HFFc6 (cell line): ENCODE data around the gene MAFF. TPM values are rescaled to one million over a fixed set of nuclear protein-coding genes. Genes with fewer than 3 reads are reported as not detected.

Experiments used
- DNase-seq: peaks from one replicate; pipeline ENCODE4 v3.0.0-alpha.2; 2018
- H3K27ac Mint-ChIP-seq: 2 replicates; pipeline ENCODE4 v1.8.0; 2020; ENCODE audit warnings: mild to moderate bottlenecking, mixed read lengths
- H3K27me3 Mint-ChIP-seq: 2 replicates; pipeline ENCODE4 v1.8.0; 2021; ENCODE audit warnings: mild to moderate bottlenecking, moderate library complexity, mixed read lengths; ENCODE audit not compliant: insufficient read depth
- H3K36me3 Mint-ChIP-seq: 2 replicates; pipeline ENCODE4 v1.8.0; 2021; ENCODE audit warnings: low read depth, mixed read lengths
- H3K4me1 Mint-ChIP-seq: 2 replicates; pipeline ENCODE4 v1.8.0; 2020; ENCODE audit warnings: low read depth, mixed read lengths
- H3K4me3 Mint-ChIP-seq: 2 replicates; pipeline ENCODE4 v1.8.0; 2020; ENCODE audit warnings: mild to moderate bottlenecking, moderate library complexity, mixed read lengths
- H3K9me3 Mint-ChIP-seq: 2 replicates; pipeline ENCODE4 v1.8.0; 2020; ENCODE audit warnings: mild to moderate bottlenecking, mixed read lengths
- total RNA-seq, 6 experiments: library from RNA; stranded (reverse); fragmentation: NEBNext Ultra II Directional; extraction: Animal tissue kit (Norgen Biotek cat#: 25700); gene quantifications; 2 replicates in 1 of 6; 3 replicates in 5 of 6; pipeline ENCODE4 v1.2.3, GENCODE V29; 2021
- TF ChIP-seq, protein P1 (sequence below): fragments of 200-600 bp; sonication (generic); IDR thresholded peaks from 2 replicates; pipeline ENCODE4 v1.5.0; 2021; ENCODE audit warnings: antibody characterized with exemption, mild to moderate bottlenecking

MAFF gene
- total RNA-seq, 6 experiments from 2014 or later: 17.2 to 24.1 (median 22.8) TPM

GRCh38 chr22:38250643-38251340 lies 49.0 kb downstream of the MAFF start:
- Mint-ChIP-seq H3K27ac (no peak overlapping the region), H3K4me1 (0 out of 2 replicates have a peak, but pooled peaks cover 5% of the 10 kb centered on the region), H3K27me3 (peaks cover 2% of the 10 kb centered on the region; the same call in 1 of the 2 replicates), H3K36me3 (peaks cover 25% of the 10 kb centered on the region), H3K9me3 (no peaks in the 10 kb centered on the region), H3K4me3 (no peak overlapping the region)
- no peak for DNase-seq
- TF ChIP-seq, protein P1, sequence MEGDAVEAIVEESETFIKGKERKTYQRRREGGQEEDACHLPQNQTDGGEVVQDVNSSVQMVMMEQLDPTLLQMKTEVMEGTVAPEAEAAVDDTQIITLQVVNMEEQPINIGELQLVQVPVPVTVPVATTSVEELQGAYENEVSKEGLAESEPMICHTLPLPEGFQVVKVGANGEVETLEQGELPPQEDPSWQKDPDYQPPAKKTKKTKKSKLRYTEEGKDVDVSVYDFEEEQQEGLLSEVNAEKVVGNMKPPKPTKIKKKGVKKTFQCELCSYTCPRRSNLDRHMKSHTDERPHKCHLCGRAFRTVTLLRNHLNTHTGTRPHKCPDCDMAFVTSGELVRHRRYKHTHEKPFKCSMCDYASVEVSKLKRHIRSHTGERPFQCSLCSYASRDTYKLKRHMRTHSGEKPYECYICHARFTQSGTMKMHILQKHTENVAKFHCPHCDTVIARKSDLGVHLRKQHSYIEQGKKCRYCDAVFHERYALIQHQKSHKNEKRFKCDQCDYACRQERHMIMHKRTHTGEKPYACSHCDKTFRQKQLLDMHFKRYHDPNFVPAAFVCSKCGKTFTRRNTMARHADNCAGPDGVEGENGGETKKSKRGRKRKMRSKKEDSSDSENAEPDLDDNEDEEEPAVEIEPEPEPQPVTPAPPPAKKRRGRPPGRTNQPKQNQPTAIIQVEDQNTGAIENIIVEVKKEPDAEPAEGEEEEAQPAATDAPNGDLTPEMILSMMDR: no peak

GRCh38 chr22:38251341-38251692 lies 49.5 kb downstream of the MAFF start:
- DNase-seq: no peak
- H3K4me3 Mint-ChIP-seq: no peak overlapping the region
- TF ChIP-seq, protein P1: no peak
- H3K27me3 Mint-ChIP-seq: peaks cover 2% of the 10 kb centered on the region; the same call in 1 of the 2 replicates
- H3K27ac Mint-ChIP-seq: no peak overlapping the region
- H3K9me3 Mint-ChIP-seq: no peaks in the 10 kb centered on the region
- peaks cover 25% of the 10 kb centered on the region for H3K36me3 Mint-ChIP-seq
- H3K4me1 Mint-ChIP-seq: peaks cover 6% of the 10 kb centered on the region

DNA sequence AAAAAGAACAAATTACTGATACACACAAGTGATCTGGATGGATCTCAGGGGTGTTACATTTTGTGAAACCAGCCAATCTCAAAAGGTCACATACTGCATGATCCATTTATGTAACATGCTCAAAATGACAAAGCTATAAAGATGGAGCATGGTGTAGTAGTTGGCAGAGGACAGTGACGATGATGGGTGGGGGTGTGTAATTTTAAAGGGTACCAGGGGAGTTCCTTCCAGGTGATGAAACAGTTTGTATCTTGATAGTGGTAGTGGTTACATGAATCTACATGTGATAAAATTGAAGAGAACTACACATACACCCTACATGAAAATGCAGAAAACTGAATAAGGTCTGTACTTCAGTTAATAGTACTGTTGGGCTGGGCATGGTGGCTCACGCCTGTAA lies 53.9 kb downstream of the MAFF start:
- DNase-seq: no peak
- Mint-ChIP-seq H3K9me3 (no peaks in the 10 kb centered on the region), H3K36me3 (peaks cover 14% of the 10 kb centered on the region), H3K27me3 (peaks cover 2% of the 10 kb centered on the region), H3K4me3 (no peak overlapping the region), H3K4me1 (peaks cover 41% of the 10 kb centered on the region), H3K27ac (peak overlapping the region; percentile 4; the same call in 1 of the 2 replicates)
- TF ChIP-seq, protein P1: no peak

DNA sequence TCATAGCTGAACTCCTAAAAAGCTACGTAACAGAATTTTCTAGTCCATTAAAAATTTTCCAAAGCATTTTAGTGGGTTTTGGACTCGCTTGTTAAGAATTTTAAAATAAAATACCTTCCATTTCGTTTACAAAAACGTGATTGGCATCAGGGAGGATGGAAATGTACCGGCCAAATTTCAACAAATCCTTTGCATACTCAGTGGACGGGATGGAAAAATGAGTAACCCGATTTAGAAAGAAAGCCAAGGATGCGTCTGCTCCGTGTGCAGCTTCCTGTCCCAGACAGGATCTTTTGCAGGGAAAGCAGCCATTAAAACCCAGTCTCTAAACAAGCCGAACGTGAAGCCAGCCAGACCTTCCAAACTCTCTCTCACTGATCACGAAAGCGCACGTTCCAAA lies 55.4 kb downstream of the MAFF start:
- peaks cover 56% of the 10 kb centered on the region for H3K4me1 Mint-ChIP-seq

DNA sequence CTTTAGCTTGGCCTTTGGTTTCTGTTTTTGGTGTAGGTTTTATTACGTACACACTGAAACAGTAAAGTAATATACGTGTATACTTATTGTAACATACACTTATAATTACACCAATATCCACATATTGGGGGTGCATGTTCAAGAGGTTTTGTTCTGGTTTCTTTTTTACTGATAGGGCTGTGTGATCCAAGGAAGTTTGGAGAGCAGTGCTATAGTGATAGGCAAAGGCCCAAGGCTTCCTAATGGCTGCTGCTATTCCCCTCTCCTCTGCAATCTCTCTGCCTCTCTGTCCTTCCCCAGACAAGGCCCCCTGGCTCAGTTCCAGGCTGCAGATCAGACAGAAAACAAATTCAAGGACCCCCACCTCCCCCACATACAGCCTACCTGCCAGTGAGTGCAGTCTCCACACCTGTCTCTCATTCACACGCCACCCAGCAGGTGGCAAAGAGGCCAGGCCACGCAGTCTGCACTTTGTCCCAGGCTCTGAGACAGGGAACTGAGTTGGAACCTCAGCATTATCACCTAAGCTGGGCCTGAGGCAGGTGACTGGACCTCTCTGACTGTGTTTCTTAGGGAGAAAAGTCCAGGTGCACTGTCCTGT lies 56.0 kb downstream of the MAFF start:
- TF ChIP-seq, protein P1: no peak; the same call in 1 of the 2 replicates
- Mint-ChIP-seq H3K27me3 (peaks cover 2% of the 10 kb centered on the region), H3K4me1 (peaks cover 59% of the 10 kb centered on the region), H3K27ac (peak overlapping the region; percentile 99), H3K36me3 (peaks cover 11% of the 10 kb centered on the region), H3K9me3 (no peaks in the 10 kb centered on the region), H3K4me3 (peak overlapping the region; percentile 87)
- no peak for DNase-seq

More for the DNA sequence above, 55.4 kb downstream of the MAFF start:
- Mint-ChIP-seq H3K27me3 (peaks cover 2% of the 10 kb centered on the region), H3K36me3 (peaks cover 11% of the 10 kb centered on the region), H3K9me3 (no peaks in the 10 kb centered on the region), H3K4me3 (peak overlapping the region; percentile 87), H3K27ac (peak overlapping the region; percentile 99)
- TF ChIP-seq, protein P1: no peak
- DNase-seq: peak; percentile 60
